Ishikawa (cell line): ENCODE measurements around the gene SLC25A5.

ENCODE experiments used
- EP300 ChIP-seq: IDR thresholded peaks from 2 replicates; pipeline ENCODE4 v1.6.1; 2012; ENCODE audit warnings: borderline replicate concordance
- TF ChIP-seq, protein P1 (sequence below): IDR thresholded peaks from 2 replicates; pipeline ENCODE4 v1.6.1; 2012; ENCODE audit warnings: low read depth, mild to moderate bottlenecking

GRCh38 chrX:119427795-119428185 is 40.5 kb upstream of the SLC25A5 start:
- TF ChIP-seq, protein P1, sequence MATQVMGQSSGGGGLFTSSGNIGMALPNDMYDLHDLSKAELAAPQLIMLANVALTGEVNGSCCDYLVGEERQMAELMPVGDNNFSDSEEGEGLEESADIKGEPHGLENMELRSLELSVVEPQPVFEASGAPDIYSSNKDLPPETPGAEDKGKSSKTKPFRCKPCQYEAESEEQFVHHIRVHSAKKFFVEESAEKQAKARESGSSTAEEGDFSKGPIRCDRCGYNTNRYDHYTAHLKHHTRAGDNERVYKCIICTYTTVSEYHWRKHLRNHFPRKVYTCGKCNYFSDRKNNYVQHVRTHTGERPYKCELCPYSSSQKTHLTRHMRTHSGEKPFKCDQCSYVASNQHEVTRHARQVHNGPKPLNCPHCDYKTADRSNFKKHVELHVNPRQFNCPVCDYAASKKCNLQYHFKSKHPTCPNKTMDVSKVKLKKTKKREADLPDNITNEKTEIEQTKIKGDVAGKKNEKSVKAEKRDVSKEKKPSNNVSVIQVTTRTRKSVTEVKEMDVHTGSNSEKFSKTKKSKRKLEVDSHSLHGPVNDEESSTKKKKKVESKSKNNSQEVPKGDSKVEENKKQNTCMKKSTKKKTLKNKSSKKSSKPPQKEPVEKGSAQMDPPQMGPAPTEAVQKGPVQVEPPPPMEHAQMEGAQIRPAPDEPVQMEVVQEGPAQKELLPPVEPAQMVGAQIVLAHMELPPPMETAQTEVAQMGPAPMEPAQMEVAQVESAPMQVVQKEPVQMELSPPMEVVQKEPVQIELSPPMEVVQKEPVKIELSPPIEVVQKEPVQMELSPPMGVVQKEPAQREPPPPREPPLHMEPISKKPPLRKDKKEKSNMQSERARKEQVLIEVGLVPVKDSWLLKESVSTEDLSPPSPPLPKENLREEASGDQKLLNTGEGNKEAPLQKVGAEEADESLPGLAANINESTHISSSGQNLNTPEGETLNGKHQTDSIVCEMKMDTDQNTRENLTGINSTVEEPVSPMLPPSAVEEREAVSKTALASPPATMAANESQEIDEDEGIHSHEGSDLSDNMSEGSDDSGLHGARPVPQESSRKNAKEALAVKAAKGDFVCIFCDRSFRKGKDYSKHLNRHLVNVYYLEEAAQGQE, result no peak
- no peak for TF ChIP-seq EP300
